Measurements from ENCODE around the gene PDE8A.

Gene PDE8A

DNA sequence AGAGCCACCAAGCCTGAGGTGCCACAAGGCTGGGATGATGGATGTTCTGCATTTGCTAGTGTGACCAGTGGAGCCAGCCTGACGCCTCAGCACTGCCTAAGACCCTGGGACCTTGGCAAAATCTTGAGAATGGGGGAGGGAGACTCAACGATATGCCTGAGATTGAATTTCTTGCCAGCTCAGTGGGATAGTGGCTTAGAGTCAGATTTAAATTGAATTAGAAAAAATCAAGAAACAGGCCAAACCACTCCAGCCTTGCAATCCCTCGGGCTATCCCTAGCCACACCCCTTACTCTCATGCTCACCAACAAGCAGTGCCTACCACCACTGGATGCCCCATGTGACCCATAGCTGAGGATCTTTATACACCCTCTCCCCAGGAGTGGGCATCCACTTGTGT is 18.7 kb upstream of the PDE8A start:
- H2BK15ac ChIP-seq (replicated peaks; ENCODE audit: low read depth) = no peak overlapping the region
- no peak for DNase-seq
- H3K9ac ChIP-seq (ENCODE audit: low read length) = no peak overlapping the region
- no peak overlapping the region for H2AK5ac ChIP-seq (ENCODE audit: low read length)
- no peak overlapping the region for H3K4ac ChIP-seq (ENCODE audit: low read depth, low read length)
- WGBS (ENCODE audit: extremely low coverage, insufficient coverage, low lambda C conversion rate) = no CpG with 5 or more reads among the region's 3 CpGs
- H3K56ac ChIP-seq (ENCODE audit: low read length) = no peak overlapping the region
- H3K27ac ChIP-seq (ENCODE audit: low read depth, low read length) = no peak overlapping the region
- H3K4me2 ChIP-seq (ENCODE audit: low read length) = no peak overlapping the region
- H3K18ac ChIP-seq (ENCODE audit: low read length) = no peak overlapping the region
- no peak overlapping the region for H4K8ac ChIP-seq (ENCODE audit: low read depth, low read length)
- H3K4me3 ChIP-seq (ENCODE audit: low read length) = no peak overlapping the region
- no peaks in the 10 kb centered on the region for H3K79me2 ChIP-seq (ENCODE audit: control insufficient read depth, insufficient read depth, low read length)
- H3K23ac ChIP-seq (ENCODE audit: low read length) = no peak overlapping the region
- H3K79me1 ChIP-seq (ENCODE audit: low read length) = no peaks in the 10 kb centered on the region
- H4K5ac ChIP-seq (ENCODE audit: low read length) = no peak overlapping the region
- no peak overlapping the region for H2BK5ac ChIP-seq (ENCODE audit: low read length)
- H2BK120ac ChIP-seq (ENCODE audit: low read depth, low read length) = no peak overlapping the region
- no peaks in the 10 kb centered on the region for H3K27me3 ChIP-seq (ENCODE audit: insufficient read depth, low read length, poor library complexity)
- no peaks in the 10 kb centered on the region for H3K36me3 ChIP-seq (ENCODE audit: control insufficient read depth, insufficient read depth, low read length)
- peaks cover 7% of the 10 kb centered on the region for H3K4me1 ChIP-seq (ENCODE audit: control insufficient read depth, low read depth, low read length)

DNA sequence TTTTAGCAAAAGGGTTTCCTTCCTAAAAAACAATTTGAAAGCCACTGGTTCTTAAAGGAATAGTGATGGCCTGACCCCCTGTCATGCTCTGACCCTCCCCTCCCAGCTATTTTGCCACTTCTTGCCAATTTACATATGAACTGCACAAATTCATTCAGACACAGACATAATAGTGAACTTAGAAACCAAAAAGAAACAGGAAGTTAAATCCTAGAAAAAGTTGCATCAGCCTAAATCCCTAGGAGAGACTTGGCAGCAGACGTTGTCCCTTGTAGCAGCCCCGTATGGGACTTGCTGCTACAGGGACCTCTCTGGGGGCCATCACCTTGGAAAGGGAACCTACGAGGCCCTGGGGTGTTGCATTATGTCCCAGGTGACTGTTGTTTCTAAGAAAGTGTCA is 14.3 kb upstream of the PDE8A start:
- Histone ChIP-seq H2BK120ac (ENCODE audit: low read depth, low read length) (no peak overlapping the region), H3K36me3 (ENCODE audit: control insufficient read depth, insufficient read depth, low read length) (no peaks in the 10 kb centered on the region), H3K27me3 (ENCODE audit: insufficient read depth, low read length, poor library complexity) (no peaks in the 10 kb centered on the region), H3K23ac (ENCODE audit: low read length) (no peak overlapping the region), H4K8ac (ENCODE audit: low read depth, low read length) (no peak overlapping the region), H3K56ac (ENCODE audit: low read length) (no peak overlapping the region), H3K4ac (ENCODE audit: low read depth, low read length) (no peak overlapping the region), H2BK5ac (ENCODE audit: low read length) (no peak overlapping the region), H3K79me2 (ENCODE audit: control insufficient read depth, insufficient read depth, low read length) (no peaks in the 10 kb centered on the region), H4K5ac (ENCODE audit: low read length) (no peak overlapping the region), H3K9ac (ENCODE audit: low read length) (no peak overlapping the region), H3K4me1 (ENCODE audit: control insufficient read depth, low read depth, low read length) (no peaks in the 10 kb centered on the region), H3K4me3 (ENCODE audit: low read length) (no peak overlapping the region), H2BK15ac (replicated peaks; ENCODE audit: low read depth) (no peak overlapping the region), H3K79me1 (ENCODE audit: low read length) (no peaks in the 10 kb centered on the region), H3K4me2 (ENCODE audit: low read length) (no peak overlapping the region), H3K27ac (ENCODE audit: low read depth, low read length) (no peak overlapping the region), H2AK5ac (ENCODE audit: low read length) (no peak overlapping the region), H3K18ac (ENCODE audit: low read length) (no peak overlapping the region)
- no peak for DNase-seq
- WGBS (ENCODE audit: extremely low coverage, insufficient coverage, low lambda C conversion rate) = no CpG with 5 or more reads among the region's 3 CpGs

DNA sequence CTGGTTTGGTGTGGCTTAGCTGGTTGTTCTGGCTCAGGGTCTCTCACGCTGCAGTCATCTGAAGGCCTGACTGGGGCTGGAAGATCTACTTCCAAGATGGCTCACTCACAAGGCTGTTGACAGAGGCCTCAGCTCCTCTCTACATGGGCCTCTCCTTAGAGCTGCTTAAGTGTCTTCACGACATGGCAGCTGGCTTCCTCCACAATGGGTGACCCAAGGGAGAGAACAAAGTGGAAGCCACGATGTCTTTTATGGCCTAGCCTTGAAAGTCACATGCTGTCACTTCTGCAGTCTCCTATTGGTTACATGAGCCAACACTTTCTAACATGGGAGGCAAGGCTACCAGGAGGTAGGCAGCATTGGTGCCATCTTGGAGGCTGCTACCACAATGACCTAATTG is 13.4 kb upstream of the PDE8A start:
- no peak overlapping the region for H3K9ac ChIP-seq (ENCODE audit: low read length)

GRCh38 chr15:84969257-84969656 is 12.4 kb upstream of the PDE8A start:
- Histone ChIP-seq H3K23ac (ENCODE audit: low read length) (no peak overlapping the region), H2AK5ac (ENCODE audit: low read length) (no peak overlapping the region), H4K8ac (ENCODE audit: low read depth, low read length) (no peak overlapping the region), H3K36me3 (ENCODE audit: control insufficient read depth, insufficient read depth, low read length) (no peaks in the 10 kb centered on the region), H3K4me1 (ENCODE audit: control insufficient read depth, low read depth, low read length) (no peaks in the 10 kb centered on the region), H2BK120ac (ENCODE audit: low read depth, low read length) (no peak overlapping the region), H3K56ac (ENCODE audit: low read length) (no peak overlapping the region), H3K9ac (ENCODE audit: low read length) (no peak overlapping the region), H3K4me3 (ENCODE audit: low read length) (no peak overlapping the region), H3K18ac (ENCODE audit: low read length) (no peak overlapping the region), H3K4me2 (ENCODE audit: low read length) (no peak overlapping the region), H3K79me1 (ENCODE audit: low read length) (no peaks in the 10 kb centered on the region), H2BK5ac (ENCODE audit: low read length) (no peak overlapping the region), H3K4ac (ENCODE audit: low read depth, low read length) (no peak overlapping the region), H2BK15ac (replicated peaks; ENCODE audit: low read depth) (no peak overlapping the region), H3K79me2 (ENCODE audit: control insufficient read depth, insufficient read depth, low read length) (no peaks in the 10 kb centered on the region), H3K27ac (ENCODE audit: low read depth, low read length) (no peak overlapping the region), H3K27me3 (ENCODE audit: insufficient read depth, low read length, poor library complexity) (no peaks in the 10 kb centered on the region), H4K5ac (ENCODE audit: low read length) (no peak overlapping the region)
- DNase-seq = no peak
- WGBS (ENCODE audit: extremely low coverage, insufficient coverage, low lambda C conversion rate) = no CpG with 5 or more reads among the region's 6 CpGs

More for the DNA sequence above, 13.4 kb upstream of the PDE8A start:
- H2AK5ac ChIP-seq (ENCODE audit: low read length) = no peak overlapping the region
- DNase-seq = no peak
- H3K27me3 ChIP-seq (ENCODE audit: insufficient read depth, low read length, poor library complexity) = no peaks in the 10 kb centered on the region
- H4K5ac ChIP-seq (ENCODE audit: low read length) = no peak overlapping the region
- no peak overlapping the region for H3K56ac ChIP-seq (ENCODE audit: low read length)
- H2BK120ac ChIP-seq (ENCODE audit: low read depth, low read length) = no peak overlapping the region
- no peaks in the 10 kb centered on the region for H3K79me1 ChIP-seq (ENCODE audit: low read length)
- no peak overlapping the region for H2BK15ac ChIP-seq (replicated peaks; ENCODE audit: low read depth)
- H3K18ac ChIP-seq (ENCODE audit: low read length) = no peak overlapping the region
- H3K23ac ChIP-seq (ENCODE audit: low read length) = no peak overlapping the region
- no CpG with 5 or more reads among the region's 3 CpGs for WGBS (ENCODE audit: extremely low coverage, insufficient coverage, low lambda C conversion rate)
- no peak overlapping the region for H3K27ac ChIP-seq (ENCODE audit: low read depth, low read length)
- H3K4ac ChIP-seq (ENCODE audit: low read depth, low read length) = no peak overlapping the region
- H3K79me2 ChIP-seq (ENCODE audit: control insufficient read depth, insufficient read depth, low read length) = no peaks in the 10 kb centered on the region
- no peak overlapping the region for H3K4me3 ChIP-seq (ENCODE audit: low read length)
- H3K4me1 ChIP-seq (ENCODE audit: control insufficient read depth, low read depth, low read length) = no peaks in the 10 kb centered on the region
- no peak overlapping the region for H3K4me2 ChIP-seq (ENCODE audit: low read length)
- no peak overlapping the region for H4K8ac ChIP-seq (ENCODE audit: low read depth, low read length)
- H3K36me3 ChIP-seq (ENCODE audit: control insufficient read depth, insufficient read depth, low read length) = no peaks in the 10 kb centered on the region
- no peak overlapping the region for H2BK5ac ChIP-seq (ENCODE audit: low read length)

- Histone ChIP-seq H3K79me2 (ENCODE audit: control insufficient read depth, insufficient read depth, low read length) (no peaks in the 10 kb centered on the region), H4K8ac (ENCODE audit: low read depth, low read length) (no peak overlapping the region), H3K27me3 (ENCODE audit: insufficient read depth, low read length, poor library complexity) (no peaks in the 10 kb centered on the region), H3K27ac (ENCODE audit: low read depth, low read length) (no peak overlapping the region), H3K18ac (ENCODE audit: low read length) (no peak overlapping the region), H3K79me1 (ENCODE audit: low read length) (no peaks in the 10 kb centered on the region), H3K9ac (ENCODE audit: low read length) (no peak overlapping the region), H2BK5ac (ENCODE audit: low read length) (no peak overlapping the region), H2BK15ac (replicated peaks; ENCODE audit: low read depth) (no peak overlapping the region), H3K4me2 (ENCODE audit: low read length) (no peak overlapping the region), H3K23ac (ENCODE audit: low read length) (no peak overlapping the region), H3K4ac (ENCODE audit: low read depth, low read length) (no peak overlapping the region), H3K4me3 (ENCODE audit: low read length) (no peak overlapping the region), H2BK120ac (ENCODE audit: low read depth, low read length) (no peak overlapping the region), H4K5ac (ENCODE audit: low read length) (no peak overlapping the region), H3K4me1 (ENCODE audit: control insufficient read depth, low read depth, low read length) (no peaks in the 10 kb centered on the region), H3K56ac (ENCODE audit: low read length) (no peak overlapping the region), H2AK5ac (ENCODE audit: low read length) (no peak overlapping the region), H3K36me3 (ENCODE audit: control insufficient read depth, insufficient read depth, low read length) (no peaks in the 10 kb centered on the region)
- no peak for DNase-seq
- WGBS (ENCODE audit: extremely low coverage, insufficient coverage, low lambda C conversion rate) = no CpG with 5 or more reads among the region's 3 CpGs
Measured at GRCh38 chr15:84970843-84971242, 10.8 kb upstream of the PDE8A start.

All from mesendoderm (in vitro differentiated cells).